Tibial nerve (tissue), 4 donors: Measurements from ENCODE around the gene ENPP1. TPM values are rescaled to one million over a fixed set of nuclear protein-coding genes. Genes with fewer than 3 reads are reported as not detected.

Experiments
- DNase-seq, 2 donors: peaks; one replicate each; pipeline ENCODE4 v3.0.0-alpha.2; 2019; ENCODE audit warnings: low spot score in 2 of 2
- H3K27ac ChIP-seq, 4 donors: fragments of 200-600 bp; sonication (generic) in 3 of 4; one replicate each; pipeline ENCODE4 v1.5.1; 2017 to 2019; ENCODE audit warnings: mild to moderate bottlenecking in 1 of 4
- H3K27me3 ChIP-seq, 2 donors: fragments of 200-600 bp; sonication (generic) in 1 of 2; one replicate each; pipeline versions ENCODE4 v1.5.1 to v1.6.0; 2017 to 2019
- H3K36me3 ChIP-seq, 3 donors: fragments of 200-600 bp; sonication (generic); one replicate each; pipeline ENCODE4 v1.5.1; 2018 to 2019
- H3K4me1 ChIP-seq, 4 donors: fragments of 200-600 bp; sonication (generic) in 3 of 4; one replicate each; pipeline ENCODE4 v1.5.1; 2017 to 2019
- H3K4me3 ChIP-seq, 4 donors: fragments of 200-600 bp; sonication (generic) in 3 of 4; one replicate each; pipeline ENCODE4 v1.5.1; 2017 to 2019; ENCODE audit warnings: mild to moderate bottlenecking in 1 of 4, moderate library complexity in 1 of 4
- H3K9me3 ChIP-seq, 4 donors: fragments of 200-600 bp; sonication (generic) in 3 of 4; one replicate each; pipeline ENCODE4 v1.5.1; 2017 to 2019
- CTCF ChIP-seq, 5 experiments: fragments of 200-600 bp in 3 of 5; fragments of 450-650 bp in 2 of 5; sonication (generic) in 3 of 5; IDR thresholded peaks; one replicate each; pipeline ENCODE4 v1.5.1; 2016 to 2019; ENCODE audit warnings: antibody characterized with exemption in 5 of 5, mild to moderate bottlenecking in 3 of 5, moderate library complexity in 2 of 5
- EP300 ChIP-seq, 2 donors: sonication (generic); formaldehyde crosslinking; IDR thresholded peaks; one replicate each; pipeline ENCODE4 v1.6.1; 2017; ENCODE audit warnings: antibody characterized with exemption in 2 of 2, mild to moderate bottlenecking in 1 of 2
- POLR2A ChIP-seq, 2 donors: fragments of 450-650 bp; IDR thresholded peaks; one replicate each; pipeline ENCODE4 v1.6.1; 2017; ENCODE audit warnings: antibody characterized with exemption in 2 of 2, mild to moderate bottlenecking in 2 of 2, moderate library complexity in 2 of 2
- WGBS, 2 donors: methylation state at CpG; one replicate each; pipeline ENCODE4 v1.1.5; 2018; 5-methylcytosine and 5-hydroxymethylcytosine counted together
- total RNA-seq, 4 donors: library from RNA; depleted of rRNA; stranded (reverse); fragments of >200 nt; gene quantifications; one replicate each; pipeline ENCODE4 v1.1.0, GENCODE V29; 2016

The ENPP1 gene
- total RNA-seq, 4 donors from 2014 or later = 11.8 to 22.8 (median 18.7) TPM

- H3K4me1 ChIP-seq = peaks cover 0 to 40% (median 7%) of the 10 kb centered on the region in 4 donors
- no peak for DNase-seq
- WGBS, 2 donors = 89 to 95% methylated on average over 1 of the region's 1 CpG
- H3K4me3 ChIP-seq = no peak overlapping the region
- no peaks in the 10 kb centered on the region for H3K27me3 ChIP-seq
- no peak overlapping the region for H3K27ac ChIP-seq
- H3K9me3 ChIP-seq = no peaks in the 10 kb centered on the region
- TF ChIP-seq EP300 (IDR thresholded peaks at IDR 0.05) (no peak), POLR2A (IDR thresholded peaks at IDR 0.05) (no peak), CTCF (IDR thresholded peaks at IDR 0.05) (no peak)
- no peaks in the 10 kb centered on the region for H3K36me3 ChIP-seq
These were observed 38.9 kb upstream of the ENPP1 start for GRCh38 chr6:131768964-131769363.

DNA sequence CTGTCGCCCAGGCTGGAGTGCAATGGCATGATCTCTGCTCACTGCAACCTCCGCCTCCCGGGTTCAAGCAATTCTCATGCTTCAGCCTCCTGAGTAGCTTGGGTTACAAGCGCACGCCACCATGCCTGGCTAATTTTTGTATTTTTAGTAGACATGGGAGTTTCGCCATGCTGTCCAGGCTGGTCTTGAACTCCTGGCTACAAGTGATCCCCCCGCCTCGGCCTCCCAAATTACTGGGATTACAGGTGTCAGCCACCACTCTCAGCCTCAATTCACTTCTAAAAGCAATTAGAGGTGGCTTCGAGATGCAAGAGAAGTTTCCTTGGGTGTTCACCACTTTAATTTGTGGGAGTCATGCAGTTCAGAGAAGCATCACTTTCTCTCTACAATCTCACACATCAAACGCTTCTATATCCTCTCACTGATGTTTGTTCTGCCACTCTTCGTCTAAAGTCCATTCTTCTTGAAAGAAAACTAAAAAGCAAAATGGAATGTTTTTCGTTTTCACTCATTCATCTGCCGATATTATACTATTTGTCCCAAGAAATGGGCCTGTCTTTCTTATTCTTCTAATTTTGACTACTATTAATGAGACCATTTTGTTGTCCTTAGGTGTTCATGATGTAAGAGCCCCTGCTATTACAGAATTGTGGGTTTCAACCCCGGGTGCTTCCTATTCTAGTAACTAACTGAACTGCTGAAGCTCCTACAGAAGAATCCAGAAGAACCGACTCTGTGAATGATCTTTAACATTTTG lies 38.3 kb upstream of the ENPP1 start:
- TF ChIP-seq EP300 (IDR thresholded peaks at IDR 0.05) (no peak), POLR2A (IDR thresholded peaks at IDR 0.05) (no peak), CTCF (IDR thresholded peaks at IDR 0.05) (no peak)
- Histone ChIP-seq H3K36me3 (no peaks in the 10 kb centered on the region), H3K27ac (no peak overlapping the region), H3K4me3 (no peak overlapping the region), H3K9me3 (no peaks in the 10 kb centered on the region), H3K4me1 (peaks cover 0 to 34% (median 7%) of the 10 kb centered on the region in 4 donors), H3K27me3 (no peaks in the 10 kb centered on the region)
- 95 to 96% methylated on average over 15 of the region's 15 CpGs for WGBS, 2 donors
- DNase-seq = no peak

GRCh38 chr6:131770776-131771175 lies 37.0 kb upstream of the ENPP1 start:
- 72 to 73% methylated on average over 1 of the region's 1 CpG for WGBS, 2 donors
- no peaks in the 10 kb centered on the region for H3K27me3 ChIP-seq
- H3K4me3 ChIP-seq = no peak overlapping the region
- TF ChIP-seq POLR2A (IDR thresholded peaks at IDR 0.05) (no peak), EP300 (IDR thresholded peaks at IDR 0.05) (no peak), CTCF (IDR thresholded peaks at IDR 0.05) (no peak)
- H3K27ac ChIP-seq = no peak overlapping the region
- no peak for DNase-seq
- no peaks in the 10 kb centered on the region for H3K36me3 ChIP-seq
- H3K9me3 ChIP-seq = no peaks in the 10 kb centered on the region
- H3K4me1 ChIP-seq = peaks cover 0 to 22% (median 3%) of the 10 kb centered on the region in 4 donors

GRCh38 chr6:131773284-131773950 lies 34.4 kb upstream of the ENPP1 start:
- no peaks in the 10 kb centered on the region for H3K9me3 ChIP-seq

More at GRCh38 chr6:131773284-131773950, 34.4 kb upstream of the ENPP1 start:
- H3K4me3 ChIP-seq = no peak overlapping the region
- no peak for DNase-seq
- peaks cover 0 to 15% (median 0%) of the 10 kb centered on the region in 4 donors for H3K4me1 ChIP-seq
- WGBS, 2 donors = 50 to 51% methylated on average over 4 of the region's 4 CpGs
- H3K36me3 ChIP-seq = no peaks in the 10 kb centered on the region
- peak overlapping the region in 1 of 4 donors; percentile 50 for H3K27ac ChIP-seq
- TF ChIP-seq POLR2A (IDR thresholded peaks at IDR 0.05) (no peak), CTCF (IDR thresholded peaks at IDR 0.05) (no peak), EP300 (IDR thresholded peaks at IDR 0.05) (peak in 1 of 2 donors; percentile 60)
- no peaks in the 10 kb centered on the region for H3K27me3 ChIP-seq
